HG02798 (cell line): ENCODE results near the gene GKN1.
"Not testable (repeated sequence)": the region's sequence is repeated elsewhere in the genome, so short reads cannot be mapped to it uniquely, and the experiment has no call there.

ENCODE experiments used
- ATAC-seq: cut with Tn5 transposase; IDR thresholded peaks from one replicate; pipeline ENCODE4 v1.9.1; 2021; ENCODE audit warnings: mild to moderate bottlenecking; ENCODE audit not compliant: unreplicated experiment, poor library complexity

GKN1 gene

DNA sequence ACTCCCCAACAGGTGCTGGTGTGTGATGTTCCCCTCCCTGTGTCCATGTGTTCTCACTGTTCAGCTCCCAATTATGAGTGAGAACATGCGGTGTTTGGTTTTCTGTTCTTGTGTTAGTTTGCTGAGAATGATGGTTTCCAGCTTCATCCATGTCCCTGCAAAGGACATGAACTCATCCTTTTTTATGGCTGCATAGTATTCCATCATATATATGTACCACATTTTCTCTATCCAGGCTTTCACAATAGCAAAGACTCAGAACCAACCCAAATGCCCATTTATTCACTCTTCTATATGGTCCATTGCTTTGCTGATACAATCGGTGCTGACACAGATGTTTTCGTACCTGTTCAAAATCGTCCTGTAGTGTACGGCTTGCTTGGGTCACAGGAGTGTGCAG, 19.0 kb upstream of the GKN1 start:
- ATAC-seq, result not testable (repeated sequence)

DNA sequence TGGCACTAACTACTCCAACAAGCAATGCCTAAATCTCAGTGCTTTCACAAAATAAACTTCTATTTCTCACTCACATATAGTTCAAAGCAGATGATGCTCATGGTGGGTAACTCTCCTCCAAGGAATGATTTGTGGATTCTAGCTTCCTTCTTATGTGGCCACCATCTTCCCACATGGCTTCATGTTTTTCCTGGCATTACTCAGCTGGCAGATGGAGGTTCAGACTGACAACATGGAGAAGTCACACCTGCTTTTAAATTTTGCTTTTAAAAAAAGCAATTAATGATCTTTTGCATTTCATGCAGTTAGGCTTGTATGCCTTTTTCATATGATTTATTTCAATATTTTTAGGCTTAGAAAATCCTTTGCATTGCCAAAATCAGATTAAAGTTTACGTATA, 15.4 kb upstream of the GKN1 start:
- no peak for ATAC-seq

DNA sequence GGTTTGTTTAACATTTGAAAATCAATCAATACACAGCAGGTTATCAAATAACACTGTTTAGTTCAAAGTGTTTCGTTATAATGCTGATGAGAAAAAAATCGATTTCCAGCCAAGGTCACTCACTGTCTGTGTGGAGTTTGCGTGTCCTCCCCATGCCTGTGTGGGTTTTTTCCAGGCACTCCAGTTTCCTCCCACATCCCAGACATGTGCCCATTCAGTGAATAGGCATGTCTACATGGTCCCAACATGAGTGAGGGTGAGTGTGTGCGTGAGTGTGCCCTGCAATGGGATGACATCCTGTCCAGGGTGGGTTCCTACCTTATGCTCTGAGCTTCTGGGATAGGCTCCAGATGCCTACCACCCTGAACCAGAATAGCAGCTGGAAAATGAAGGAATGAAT, 13.1 kb upstream of the GKN1 start:
- ATAC-seq, result no peak

DNA sequence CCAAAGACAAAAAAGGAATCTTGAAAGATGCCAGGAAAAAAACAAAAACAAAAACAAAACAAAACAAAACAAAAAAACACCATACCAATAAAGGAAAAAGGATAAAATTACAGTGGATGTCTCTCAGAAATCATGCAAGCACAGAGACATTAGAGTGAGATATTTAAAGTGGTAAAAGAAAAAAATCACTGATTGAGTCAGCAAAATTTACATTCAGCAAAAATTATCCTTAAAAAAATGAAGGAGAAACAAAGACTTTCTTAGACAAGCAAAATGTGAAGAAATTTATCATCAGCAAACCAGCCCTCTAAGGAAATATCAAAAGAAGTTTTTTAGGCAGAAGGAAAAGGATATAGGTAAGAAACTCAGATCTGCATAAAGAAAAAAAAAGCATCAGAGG, 10.2 kb upstream of the GKN1 start:
- no peak for ATAC-seq

DNA sequence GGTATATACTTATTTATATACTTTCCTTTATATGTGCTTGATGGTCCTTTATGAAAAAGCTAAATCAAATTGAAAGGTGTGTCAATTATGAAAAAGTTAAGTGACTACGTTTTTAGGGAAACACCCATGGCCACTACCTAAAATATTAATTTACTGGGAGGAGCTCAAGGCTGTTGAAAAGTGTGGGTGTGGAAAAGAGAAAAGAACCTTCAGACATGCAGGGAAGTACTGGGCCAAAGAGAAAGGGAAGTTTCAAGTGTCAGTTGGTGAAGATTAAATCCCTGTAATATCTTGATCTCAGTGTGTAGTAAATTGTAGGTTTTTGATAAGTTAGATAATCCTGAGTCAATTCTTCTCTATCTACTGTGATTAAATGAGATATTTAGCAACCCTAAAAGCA, 6.2 kb upstream of the GKN1 start:
- no peak for ATAC-seq

DNA sequence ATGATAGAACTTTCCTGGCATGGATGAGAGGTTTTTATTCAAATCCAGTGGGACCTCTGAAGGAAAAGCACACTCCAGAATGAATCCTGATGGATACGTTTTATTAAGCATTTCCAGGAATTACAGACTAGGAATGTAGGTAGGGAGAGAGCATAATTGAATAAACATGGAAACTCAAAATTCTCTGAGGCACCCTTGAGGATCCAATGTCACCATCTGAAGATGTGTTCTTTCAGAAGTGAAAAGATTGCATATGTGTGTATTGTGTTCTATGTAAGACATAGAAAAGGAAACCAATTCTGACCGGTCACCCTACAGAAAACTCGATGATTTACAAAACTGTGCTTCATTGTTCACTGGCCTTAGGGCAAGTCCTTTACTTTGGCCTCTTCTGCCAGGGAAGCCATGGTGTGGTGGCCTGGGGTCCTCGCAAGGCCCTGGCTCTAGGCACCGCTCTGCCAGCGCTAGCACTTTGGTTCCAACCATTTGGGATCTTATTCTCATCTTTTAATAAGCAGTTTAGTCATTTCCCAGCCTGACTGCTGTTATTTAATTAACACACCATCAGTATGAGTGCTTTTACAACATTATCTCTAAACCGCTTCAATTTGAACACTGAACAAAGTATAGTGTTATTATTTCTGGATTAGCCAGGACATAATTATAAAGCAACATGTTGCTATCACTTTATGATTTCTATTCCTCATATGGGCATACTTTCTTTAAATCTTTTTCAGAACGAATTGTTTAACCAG, 4.5 kb upstream of the GKN1 start:
- no peak for ATAC-seq

DNA sequence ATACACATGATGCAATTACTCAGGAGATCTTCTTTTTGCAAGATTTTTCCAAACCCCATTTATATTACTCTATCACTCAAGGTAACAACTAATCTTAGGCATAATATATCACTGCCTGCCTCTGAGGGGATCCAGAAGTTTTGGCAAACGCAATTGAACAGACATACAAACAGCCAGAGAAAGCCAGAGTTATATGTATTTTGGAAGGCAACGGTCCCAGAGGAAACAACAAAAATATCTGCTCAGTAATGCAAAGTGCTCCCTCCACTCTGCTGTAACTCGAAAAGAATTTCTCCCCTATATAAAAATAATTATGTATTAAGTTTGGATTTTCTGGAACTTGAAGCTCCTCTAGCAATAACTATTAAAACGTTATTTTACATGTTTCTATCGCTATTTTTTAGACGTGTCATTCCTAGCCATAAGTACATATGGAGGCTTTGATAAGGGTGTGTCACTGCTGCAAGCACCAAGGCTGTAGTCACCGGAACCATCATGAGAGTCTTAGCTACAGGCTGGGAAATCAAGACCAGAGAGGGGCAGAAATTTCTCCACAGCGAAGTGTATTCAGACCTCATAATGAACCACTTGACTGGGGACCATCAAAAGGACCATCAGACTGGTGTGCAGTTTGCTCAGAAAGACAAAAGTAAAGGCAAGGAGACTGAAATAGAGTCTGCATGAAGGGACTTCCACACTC, 3.7 kb upstream of the GKN1 start:
- ATAC-seq, result no peak

DNA sequence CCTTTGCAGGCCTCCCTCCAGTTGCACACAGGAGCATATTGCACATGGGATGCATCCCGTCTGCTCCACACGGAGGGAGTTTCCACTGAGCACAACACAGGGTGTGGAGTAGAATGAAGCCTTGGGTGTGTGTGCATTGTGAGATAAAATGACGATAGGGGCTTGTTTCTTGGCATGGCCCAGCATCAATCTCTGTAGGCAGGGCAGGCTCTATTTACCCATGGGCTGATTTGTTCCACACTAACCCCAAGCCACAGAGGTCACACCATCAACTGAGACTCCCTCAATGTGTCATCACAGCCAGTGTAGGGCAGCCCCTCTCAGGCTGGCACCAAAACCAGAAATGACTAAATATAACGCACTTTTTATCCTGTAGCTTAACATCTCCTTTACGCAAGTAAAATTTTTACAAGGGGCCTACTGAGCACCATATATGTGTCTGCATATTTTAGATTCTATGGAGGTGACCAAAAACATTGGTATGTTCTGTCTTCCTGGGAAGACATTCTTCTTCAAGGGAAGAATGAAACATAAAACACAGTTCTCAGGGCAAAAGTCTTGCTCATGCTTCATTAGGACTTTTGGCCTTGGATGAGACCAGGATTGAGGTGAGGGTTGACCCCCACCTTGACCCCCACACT, 2.7 kb upstream of the GKN1 start:
- ATAC-seq, result no peak

DNA sequence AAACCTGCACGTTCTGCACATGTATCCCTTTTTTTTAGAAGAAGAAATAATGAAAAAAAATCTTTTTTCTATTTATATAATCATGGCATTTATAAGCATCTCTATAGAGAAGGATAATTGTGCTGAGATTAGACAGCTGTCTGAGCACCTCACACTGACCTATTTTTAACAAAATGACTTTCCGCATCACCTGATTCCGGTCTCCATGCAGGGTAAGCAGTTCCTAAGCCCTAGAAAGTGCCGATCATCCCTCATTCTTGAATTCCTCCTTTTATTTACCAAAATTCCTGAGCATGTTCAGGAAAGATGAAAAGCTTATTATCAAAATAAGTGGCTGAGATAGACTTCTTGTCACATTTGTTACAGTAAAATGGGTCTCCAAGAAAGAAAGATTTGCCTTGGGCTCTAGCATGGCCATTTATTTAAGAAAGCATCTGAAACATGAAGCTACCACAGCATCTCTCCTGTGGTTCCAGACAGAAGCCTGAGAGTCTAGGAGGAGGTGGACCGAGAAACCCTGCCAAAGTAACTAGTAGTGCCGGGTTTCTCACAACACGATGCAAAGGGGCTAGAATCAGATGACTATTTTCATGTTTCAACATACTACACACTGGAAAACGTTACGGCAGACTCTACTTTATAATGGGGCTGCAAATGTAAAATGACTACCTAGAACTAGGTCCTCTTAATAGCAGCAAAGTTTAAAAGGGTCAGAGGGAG, 670 bp downstream of the GKN1 start:
- no peak for ATAC-seq

DNA sequence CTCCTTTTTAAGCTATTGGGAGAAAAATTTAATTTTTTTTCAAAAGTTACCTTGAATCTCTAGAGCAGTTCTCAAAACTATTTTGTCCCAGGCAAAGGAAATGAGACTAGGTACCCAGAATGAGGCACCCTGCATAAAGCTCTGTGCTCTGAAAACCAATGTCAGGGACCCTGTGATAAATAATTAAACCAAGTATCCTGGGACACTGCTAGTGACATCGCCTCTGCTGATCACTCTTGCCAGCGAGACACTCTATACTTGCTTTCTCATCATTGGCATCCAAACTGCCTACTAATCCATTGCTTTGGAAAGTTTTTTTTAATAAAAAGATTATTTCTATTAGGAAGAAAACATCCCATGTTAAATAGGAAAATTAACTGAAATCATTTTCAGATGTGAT, 1.4 kb downstream of the GKN1 start:
- no peak for ATAC-seq

DNA sequence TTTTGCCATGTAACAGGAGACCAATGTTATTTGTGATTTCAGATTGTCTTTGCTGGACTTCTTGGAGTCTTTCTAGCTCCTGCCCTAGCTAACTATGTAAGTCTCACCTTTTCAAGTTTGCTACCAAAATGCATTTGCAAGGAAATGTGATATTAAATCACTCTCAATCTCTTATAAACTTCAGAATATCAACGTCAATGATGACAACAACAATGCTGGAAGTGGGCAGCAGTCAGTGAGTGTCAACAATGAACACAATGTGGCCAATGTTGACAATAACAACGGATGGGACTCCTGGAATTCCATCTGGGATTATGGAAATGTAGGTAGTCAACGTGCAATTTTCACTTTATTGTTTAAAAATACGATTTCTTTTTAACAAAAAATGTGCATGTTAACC, 3.0 kb downstream of the GKN1 start:
- ATAC-seq, result no peak

DNA sequence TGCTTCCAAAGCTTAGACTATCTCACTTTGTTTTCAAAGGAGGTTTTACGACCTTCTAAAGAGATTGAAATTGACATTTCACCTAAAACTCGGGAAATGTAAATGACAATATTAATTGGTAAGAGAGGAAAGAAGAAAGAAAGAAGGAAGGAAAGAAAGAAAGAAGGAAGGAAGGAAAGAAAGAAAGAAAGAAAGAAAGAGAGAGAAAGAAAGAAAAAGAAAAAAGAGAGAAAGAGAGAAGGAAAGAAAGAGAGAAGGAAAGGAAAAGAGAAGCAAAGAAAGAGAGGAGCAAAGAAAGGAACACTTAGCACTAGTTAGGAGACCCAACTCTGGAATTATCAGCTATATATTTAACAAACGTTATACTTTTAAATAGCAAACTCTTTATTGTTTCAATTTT, 3.7 kb downstream of the GKN1 start:
- ATAC-seq, result no peak

DNA sequence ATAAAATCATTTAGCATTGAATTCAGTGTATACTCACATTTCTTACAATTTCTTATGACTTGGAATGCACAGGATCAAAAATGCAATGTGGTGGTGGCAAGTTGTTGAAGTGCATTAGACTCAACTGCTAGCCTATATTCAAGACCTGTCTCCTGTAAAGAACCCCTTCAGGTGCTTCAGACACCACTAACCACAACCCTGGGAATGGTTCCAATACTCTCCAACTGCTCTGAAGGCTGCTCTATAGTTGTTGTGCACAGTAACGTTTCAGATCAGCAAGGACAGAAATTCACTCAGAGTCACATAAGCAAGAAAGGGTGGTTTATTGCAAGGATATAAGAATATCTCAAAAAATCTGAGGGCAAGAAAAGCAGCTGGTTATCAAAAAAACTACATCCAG, 6.5 kb downstream of the GKN1 start:
- ATAC-seq, result no peak

DNA sequence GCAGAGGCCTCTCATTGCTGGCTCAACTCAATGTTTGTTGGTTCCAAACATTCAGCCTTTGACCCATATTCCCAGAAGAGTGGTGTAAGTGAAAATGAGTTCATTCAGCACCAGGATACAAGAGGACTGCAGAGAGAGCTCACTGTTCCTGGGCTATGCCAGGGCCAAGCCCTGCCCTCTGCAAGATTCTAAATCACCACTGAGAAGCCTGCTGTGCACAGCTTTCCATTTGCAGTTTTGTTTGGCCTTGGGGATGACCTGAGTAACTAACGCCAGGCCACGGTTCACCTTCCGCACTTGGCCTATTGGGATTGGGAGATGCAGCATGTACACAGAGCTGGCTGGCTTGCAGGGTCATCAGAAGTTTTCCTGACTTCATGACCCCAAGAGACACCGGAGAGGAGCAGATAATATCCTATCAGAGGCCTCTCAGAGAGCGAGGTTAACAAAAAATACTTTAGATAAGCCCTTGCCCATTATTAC, 12.6 kb downstream of the GKN1 start:
- ATAC-seq, result no peak

DNA sequence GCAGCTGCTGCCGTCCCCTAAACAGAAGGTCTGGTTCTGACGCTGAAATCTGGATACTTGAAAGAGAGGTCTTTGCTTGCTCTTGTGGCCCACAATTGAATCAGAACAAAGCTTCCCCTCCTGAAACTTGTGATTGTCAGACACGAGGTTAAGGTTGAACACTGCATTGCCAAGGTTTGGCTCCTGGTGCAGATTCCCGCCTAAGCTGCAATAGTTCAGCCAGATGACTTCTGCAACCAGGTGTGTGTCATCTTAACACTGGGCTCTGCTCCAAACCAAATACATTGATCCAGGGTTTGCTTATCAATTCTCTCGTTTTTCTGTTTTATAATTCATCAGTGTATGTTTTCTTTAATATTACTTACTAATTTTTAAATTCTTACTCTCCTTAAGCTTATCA, 14.6 kb downstream of the GKN1 start:
- no peak for ATAC-seq

DNA sequence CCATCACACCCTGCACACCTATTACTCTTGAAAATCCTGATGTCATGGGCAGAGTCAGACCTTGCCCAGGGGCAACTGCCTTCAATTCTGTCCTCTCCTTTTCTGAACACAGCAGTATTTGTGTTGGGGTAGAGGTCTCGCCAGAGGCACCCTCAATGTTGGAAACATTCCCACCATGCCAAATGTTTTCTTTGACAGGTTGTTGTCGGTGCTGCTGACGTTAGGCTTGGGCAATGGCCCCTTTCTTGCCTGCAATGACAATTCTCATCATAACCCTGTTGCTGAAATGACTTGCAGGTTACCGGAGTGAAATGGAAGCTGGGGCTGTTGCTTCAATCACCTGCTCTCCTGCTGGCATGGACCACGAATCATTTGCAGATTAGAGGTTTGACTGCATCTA, 17.9 kb downstream of the GKN1 start:
- ATAC-seq, result no peak

DNA sequence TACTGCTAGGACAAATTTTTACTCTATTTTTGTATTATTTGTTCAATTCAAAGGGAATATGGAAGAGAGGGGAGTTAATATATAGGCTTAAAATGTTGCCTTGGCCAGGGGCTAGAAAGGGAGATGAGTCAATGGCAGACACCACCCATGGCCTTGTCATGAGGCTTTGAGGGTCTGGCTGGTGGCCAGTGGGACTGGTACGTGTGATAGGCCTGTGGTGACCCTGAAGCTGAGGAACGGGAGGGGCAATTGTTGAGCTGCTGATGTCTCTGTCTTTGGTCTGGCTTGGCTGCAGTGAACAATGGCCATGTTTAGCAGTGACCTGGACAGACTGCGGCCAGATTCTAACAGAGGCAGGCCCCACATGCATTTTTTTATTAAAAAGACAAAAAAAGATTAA, 18.5 kb downstream of the GKN1 start:
- no peak for ATAC-seq

DNA sequence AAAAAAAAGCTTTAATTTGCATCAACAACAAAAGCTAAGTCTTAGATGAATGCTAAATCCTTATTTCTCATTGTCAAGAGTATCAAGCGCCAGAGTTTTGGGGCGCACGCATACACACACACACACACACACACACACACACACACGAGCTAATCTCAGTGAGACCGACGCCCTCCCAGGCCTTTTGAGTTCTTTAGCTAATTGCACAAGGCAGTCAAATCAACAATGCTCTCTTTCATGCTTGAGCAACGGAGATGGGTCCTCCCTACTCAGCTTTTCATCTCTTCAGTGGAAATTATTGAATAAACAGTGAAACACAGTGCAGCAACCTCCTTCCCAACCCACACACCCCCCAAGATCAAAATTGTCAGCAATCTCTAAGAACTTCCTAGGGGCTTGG, 19.2 kb downstream of the GKN1 start:
- no peak for ATAC-seq

DNA sequence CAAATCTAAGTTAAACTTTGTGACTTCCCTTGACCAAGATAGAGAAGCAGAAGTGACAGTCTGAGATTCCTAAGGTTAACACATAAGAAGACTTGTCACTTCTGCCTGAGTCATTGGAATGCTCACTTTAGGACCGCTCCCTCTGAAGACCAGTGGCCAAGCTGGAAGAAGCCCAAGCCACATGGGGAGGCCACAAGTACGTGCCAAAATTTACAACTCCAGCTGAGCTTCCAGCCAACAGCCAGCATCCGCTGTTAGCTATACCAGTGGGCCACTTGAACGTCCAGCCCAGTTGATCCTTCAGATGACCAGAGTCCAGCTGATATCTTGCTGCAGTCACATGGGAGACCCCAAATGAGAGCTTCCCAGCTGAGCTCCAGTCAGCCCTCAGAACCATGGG, 20.4 kb downstream of the GKN1 start:
- ATAC-seq, result no peak

DNA sequence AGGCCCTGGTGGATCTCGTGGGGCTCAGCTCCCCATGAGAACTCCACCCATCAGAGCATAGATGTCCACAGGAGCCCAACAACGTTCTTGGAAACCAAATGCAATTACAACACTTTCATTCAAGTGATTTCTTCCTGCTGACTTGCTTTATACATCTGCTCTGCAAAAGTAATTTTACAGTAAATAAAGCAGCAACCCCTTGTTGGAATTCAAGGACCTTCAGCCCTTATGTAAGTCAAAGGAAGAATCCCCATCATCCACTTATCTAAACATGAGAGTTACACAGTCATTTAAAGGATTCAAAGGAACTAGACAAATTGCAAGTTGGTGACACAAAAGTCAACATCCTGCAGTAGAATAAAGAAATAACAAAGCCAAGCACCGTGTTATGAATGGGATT, 21.5 kb downstream of the GKN1 start:
- ATAC-seq, result no peak

DNA sequence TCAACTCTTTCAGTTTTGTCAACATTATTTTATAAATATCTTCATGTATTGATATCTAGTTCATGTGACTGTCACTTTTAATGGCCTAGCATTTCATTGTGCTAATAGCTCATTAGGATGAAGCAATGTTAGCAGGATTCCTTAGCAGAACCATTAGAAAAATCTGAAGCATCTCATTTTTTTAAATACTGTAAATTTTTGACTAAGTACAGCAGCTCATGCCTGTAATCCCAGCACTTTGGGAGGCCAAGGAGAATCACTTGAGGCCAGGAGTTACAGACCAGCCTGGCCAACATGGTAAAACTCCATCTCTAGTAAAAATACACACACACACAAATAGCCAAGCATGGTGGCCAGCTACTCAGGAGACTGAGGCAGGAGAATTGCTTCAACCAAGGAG, 23.0 kb downstream of the GKN1 start:
- no peak for ATAC-seq
